Heart left ventricle (tissue), 16 donors: ENCODE data around the gene MYO5C. TPM values are rescaled to one million over a fixed set of nuclear protein-coding genes. Genes with fewer than 3 reads are reported as not detected.

Experiments
- ATAC-seq, 4 donors: fragments of 200-7000 bp; cut with Tn5 transposase; one replicate each; pipeline ENCODE4 v1.9.1; 2020 to 2022; ENCODE audit warnings: moderate library complexity in 4 of 4, mild to moderate bottlenecking in 3 of 4, moderate number of reproducible peaks in 1 of 4
- DNase-seq, 5 donors: peaks; one replicate each; pipeline ENCODE4 v3.0.0-alpha.2; 2020
- H3K27ac ChIP-seq, 12 donors: fragments of 200-600 bp; sonication (generic) in 4 of 12; one replicate each; pipeline versions ENCODE4 v1.5.0 to v1.8.0; 2016 to 2022; ENCODE audit warnings: mild to moderate bottlenecking in 2 of 12
- H3K27me3 ChIP-seq, 9 donors: fragments of 200-600 bp; sonication (generic) in 2 of 9; one replicate each; pipeline versions ENCODE4 v1.5.1 to v1.8.0; 2016 to 2022; ENCODE audit warnings: mild to moderate bottlenecking in 3 of 9
- H3K36me3 ChIP-seq, 9 donors: fragments of 200-600 bp; sonication (generic) in 2 of 9; one replicate each; pipeline versions ENCODE4 v1.5.0 to v1.8.0; 2018 to 2022; ENCODE audit warnings: mild to moderate bottlenecking in 2 of 9
- H3K4me1 ChIP-seq, 12 donors: fragments of 200-600 bp; sonication (generic) in 4 of 12; one replicate each; pipeline versions ENCODE4 v1.5.0 to v1.8.0; 2016 to 2022; ENCODE audit warnings: mild to moderate bottlenecking in 3 of 12
- H3K4me3 ChIP-seq, 12 donors: fragments of 200-600 bp; sonication (generic) in 4 of 12; one replicate each; pipeline versions ENCODE4 v1.5.0 to v1.8.0; 2017 to 2022; ENCODE audit warnings: mild to moderate bottlenecking in 9 of 12, moderate library complexity in 4 of 12
- H3K9me3 ChIP-seq, 12 donors: fragments of 200-600 bp; sonication (generic) in 4 of 12; one replicate each; pipeline versions ENCODE4 v1.5.0 to v1.8.0; 2016 to 2022; ENCODE audit warnings: mild to moderate bottlenecking in 1 of 12
- CTCF ChIP-seq, 12 donors: fragments of 200-600 bp; sonication (generic) in 4 of 12; IDR thresholded peaks; one replicate each; pipeline versions ENCODE4 v1.5.0 to v1.8.0; 2018 to 2022; ENCODE audit warnings: antibody characterized with exemption in 12 of 12, mild to moderate bottlenecking in 5 of 12
- POLR2A ChIP-seq, 2 donors: fragments of 450-650 bp; IDR thresholded peaks; one replicate each; pipeline ENCODE4 v1.6.1; 2017; ENCODE audit warnings: antibody characterized with exemption in 2 of 2, mild to moderate bottlenecking in 2 of 2, moderate library complexity in 2 of 2
- WGBS, 4 donors: extraction: QIAGEN DNeasy Blood & Tissue Kit in 2 of 4; methylation state at CpG; one replicate each; pipeline versions ENCODE4 v1.1.5 to v1.1.7; 2013 to 2018; 5-methylcytosine and 5-hydroxymethylcytosine counted together
- intact Hi-C, 10 donors: fragments of 100-400 bp; cut with DNase I; formaldehyde crosslinking; loops; one replicate each; pipeline versions ENCODE4 v1.11.1 to v1.14.2; 2022
- polyA plus RNA-seq, 2 donors: library from polyadenylated mRNA; stranded (reverse); fragments of 200-250 nt; gene quantifications; one replicate each; pipeline ENCODE4 v1.2.3, GENCODE V29; 2013
- total RNA-seq, 9 donors: library from RNA; depleted of rRNA in 2 of 9; stranded (reverse); fragments of >200 nt in 2 of 9; fragmentation: NEBNext Ultra II Directional in 3 of 9; extraction: Animal tissue kit (Norgen Biotek cat#: 25700) in 3 of 9; gene quantifications; one replicate each; pipeline versions ENCODE4 v1.1.0 to v1.2.4, GENCODE V29; 2016 to 2023
- donor health status: ischemic (EF 13 %, LVEDD 7.1; RV severe dilation, severe dysfunction).
- donor health status: healthy with polysubstance abuse.
- donor health status: DM: no; HTN: yes; CAD: no.
- donor health status: DM: no; HTN: no; CAD: no.
- donor health status: ischemic (EF 25% LVEDD 6.9; RV normal size, moderate dysfunction).
- donor health status: ischemic (EF 25% LVEDD 5.7; RV mildly dilated, moderate dysfunction).
- donor health status: healthy.
- donor health status: DM: yes; HTN: yes; CAD: no.
- donor health status: ischemic (EF 35%, LVEDD 5.7; RV mildly dilated, moderate dysfunction).
- donor health status: nonischemic (EF 11% LVEDD 7.7; RV severe dilation, severe dysfunction).
- donor health status: DM: yes; HTN: yes; CAD: no.
- donor health status: PGD.
- donor health status: ischemic (EF 29% LVEDD 5.4; RV normal size, mild dysfunction).
- donor health status: nonischemic (EF 23%, LVEDD 6.1; RV moderate dilation, normal function).

MYO5C gene
- total and polyA plus RNA-seq, 11 donors: 0.89 to 7.2 (median 2.3) TPM

- H3K36me3 ChIP-seq: peaks cover 0 to 7% (median 0%) of the 10 kb centered on the region in 9 donors
- no peak overlapping the region for H3K27ac ChIP-seq
- H3K4me3 ChIP-seq: no peak overlapping the region
- WGBS, 4 donors: 81 to 89% (median 88%) methylated on average over 16 to 19 of the region's 19 CpGs
- DNase-seq (no peak), ATAC-seq (no peak)
- TF ChIP-seq CTCF (IDR thresholded peaks at IDR 0.05) (peak in 5 of 12 donors; percentile 13 to 21 (median 15)), POLR2A (IDR thresholded peaks at IDR 0.05) (no peak)
- intact Hi-C loops: no loop called here
- no peaks in the 10 kb centered on the region for H3K27me3 ChIP-seq
- no peaks in the 10 kb centered on the region for H3K9me3 ChIP-seq
- no peaks in the 10 kb centered on the region for H3K4me1 ChIP-seq
Observed at GRCh38 chr15:52163321-52164190, 132.0 kb downstream of the MYO5C start.

GRCh38 chr15:52162876-52163275, 132.7 kb downstream of the MYO5C start:
- Histone ChIP-seq H3K36me3 (peaks cover 0 to 7% (median 0%) of the 10 kb centered on the region in 9 donors), H3K9me3 (no peaks in the 10 kb centered on the region), H3K4me1 (no peaks in the 10 kb centered on the region), H3K27ac (no peak overlapping the region), H3K27me3 (no peaks in the 10 kb centered on the region), H3K4me3 (no peak overlapping the region)
- WGBS, 4 donors: 87 to 93% (median 92%) methylated on average over 22 of the region's 22 CpGs
- intact Hi-C loops: no loop called here
- no peak for DNase-seq
- TF ChIP-seq CTCF (IDR thresholded peaks at IDR 0.05) (no peak), POLR2A (IDR thresholded peaks at IDR 0.05) (no peak)
- no peak for ATAC-seq

DNA sequence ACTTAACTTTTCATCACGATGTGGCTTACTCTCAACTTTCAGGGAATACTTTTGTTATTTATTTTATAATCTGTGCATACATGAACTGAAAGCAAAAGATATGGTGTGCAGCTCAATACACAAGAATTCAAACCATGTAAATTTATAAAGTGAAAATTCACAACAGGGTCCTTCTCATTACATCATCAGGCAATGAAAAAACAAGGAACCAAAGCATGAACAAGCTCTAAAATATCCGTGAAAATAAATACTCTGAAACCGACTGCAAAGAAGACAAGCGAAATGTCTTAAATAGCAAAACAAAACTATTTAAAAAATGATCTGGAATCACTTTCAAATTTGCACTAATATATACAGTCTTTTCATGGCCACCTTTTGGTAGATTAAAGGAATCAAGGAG, 133.3 kb downstream of the MYO5C start:
- no peaks in the 10 kb centered on the region for H3K9me3 ChIP-seq
- intact Hi-C loops: no loop called here
- no peaks in the 10 kb centered on the region for H3K27me3 ChIP-seq
- H3K4me1 ChIP-seq: no peaks in the 10 kb centered on the region
- no peak for TF ChIP-seq CTCF (IDR thresholded peaks at IDR 0.05)
- TF ChIP-seq POLR2A (IDR thresholded peaks at IDR 0.05): no peak
- DNase-seq (no peak), ATAC-seq (no peak)
- WGBS, 4 donors: 88 to 96% (median 89%) methylated on average over 4 of the region's 4 CpGs
- H3K36me3 ChIP-seq: peaks cover 0 to 7% (median 0%) of the 10 kb centered on the region in 9 donors
- H3K4me3 ChIP-seq: no peak overlapping the region
- H3K27ac ChIP-seq: no peak overlapping the region

GRCh38 chr15:52161406-52161966, 134.1 kb downstream of the MYO5C start:
- Histone ChIP-seq H3K4me3 (no peak overlapping the region), H3K36me3 (peaks cover 0 to 7% (median 0%) of the 10 kb centered on the region in 9 donors), H3K27me3 (no peaks in the 10 kb centered on the region), H3K4me1 (no peaks in the 10 kb centered on the region), H3K27ac (no peak overlapping the region), H3K9me3 (no peaks in the 10 kb centered on the region)
- ATAC-seq: no peak
- WGBS, 4 donors: 94 to 99% (median 98%) methylated on average over 12 to 13 of the region's 13 CpGs
- no peak for DNase-seq
- intact Hi-C loops: no loop called here
- TF ChIP-seq CTCF (IDR thresholded peaks at IDR 0.05): no peak
- TF ChIP-seq POLR2A (IDR thresholded peaks at IDR 0.05): no peak
